Endothelial cell of umbilical vein (primary cell): ENCODE data around the gene CAPN14. TPM values are rescaled to one million over a fixed set of nuclear protein-coding genes. Genes with fewer than 3 reads are reported as not detected.

Experiments
- BruUV-seq: library from RNA; stranded (reverse); fragments of 400-500 nt; replicated peaks from 2 replicates; lab custom pipeline; 2021; lab: Mats Ljungman, UMichigan
- CTCF ChIA-PET: fragments of 300-600, 350-600 bp; sonication (Branson Sonifier 250); formaldehyde crosslinking; loops from one replicate; lab custom pipeline; 2021; ENCODE audit warnings: antibody characterized with exemption, inconsistent platforms; lab: Charles Lee
- POLR2A ChIA-PET: fragments of 300-600, 350-600 bp; sonication (Branson Sonifier 250); formaldehyde crosslinking; loops from one replicate; lab custom pipeline; 2021; ENCODE audit warnings: antibody characterized with exemption, inconsistent platforms; lab: Charles Lee
- DNase-seq: peaks from one replicate; pipeline ENCODE4 v3.0.0-alpha.2; 2011; ENCODE audit warnings: low read depth, low spot score
- FAIRE-seq: peaks from 2 replicates; lab custom pipeline; 2011; peaks lifted over from hg19 to GRCh38; lab: Jason Lieb, UNC
- H2AFZ ChIP-seq: 2 replicates; pipeline ENCODE4 v1.6.0; 2012; ENCODE audit warnings: low read depth, low read length, control low read depth, inconsistent platforms
- H3K27ac ChIP-seq: 2 replicates; pipeline ENCODE4 v1.5.1; 2011; ENCODE audit warnings: low read depth, mild to moderate bottlenecking, control low read depth, low read length, moderate library complexity; ENCODE audit not compliant: insufficient read depth
- H3K27me3 ChIP-seq, 2 experiments: 2 replicates each; pipeline versions ENCODE4 v1.6.0 to v1.6.1; 2011; ENCODE audit warnings: low read length in 2 of 2, mixed read lengths in 1 of 2; ENCODE audit not compliant: control insufficient read depth in 2 of 2, insufficient read depth in 2 of 2
- H3K36me3 ChIP-seq, 2 experiments: 2 replicates in 1 of 2; 3 replicates in 1 of 2; pipeline ENCODE4 v1.5.1; 2011; ENCODE audit warnings: low read length in 2 of 2, mild to moderate bottlenecking in 1 of 2, moderate library complexity in 1 of 2; ENCODE audit not compliant: control insufficient read depth in 2 of 2, insufficient read depth in 2 of 2; ENCODE audit errors: extremely low read depth in 1 of 2
- H3K4me1 ChIP-seq: 3 replicates; pipeline ENCODE4 v1.5.1; 2011; ENCODE audit warnings: mild to moderate bottlenecking, low read length; ENCODE audit not compliant: control insufficient read depth, insufficient read depth; ENCODE audit errors: extremely low read depth
- H3K4me2 ChIP-seq: 2 replicates; pipeline ENCODE4 v1.6.1; 2011; ENCODE audit warnings: low read length, control low read depth, mixed read lengths; ENCODE audit not compliant: insufficient read depth
- H3K4me3 ChIP-seq, 3 experiments: fragments of 200-600 bp in 1 of 3; sonication (generic), shearing (Covaris generic) in 1 of 3; replicated peaks in 1 of 3; 2 replicates each; pipeline ENCODE4 v1.5.1; 2011 to 2016; ENCODE audit warnings: control low read depth in 3 of 3, low read length in 3 of 3, mild to moderate bottlenecking in 2 of 3, inconsistent platforms in 1 of 3, low read depth in 1 of 3, moderate library complexity in 1 of 3; ENCODE audit not compliant: insufficient read depth in 1 of 3
- H3K79me2 ChIP-seq: 2 replicates; pipeline ENCODE4 v1.6.0; 2012; ENCODE audit warnings: low read length, inconsistent platforms; ENCODE audit not compliant: control insufficient read depth, insufficient read depth
- H3K9ac ChIP-seq: replicated peaks from 2 replicates; pipeline ENCODE3; 2011; ENCODE audit warnings: low read length, control low read depth; ENCODE audit not compliant: insufficient read depth; ENCODE audit errors: extremely low read depth
- H3K9me1 ChIP-seq: replicated peaks from 3 replicates; pipeline ENCODE4 v1.6.0; 2011; ENCODE audit warnings: mild to moderate bottlenecking, low read length; ENCODE audit not compliant: control insufficient read depth, insufficient read depth; ENCODE audit errors: extremely low read depth
- H3K9me3 ChIP-seq: replicated peaks from 2 replicates; pipeline ENCODE4 v1.5.1; 2012; ENCODE audit warnings: low read length, inconsistent platforms; ENCODE audit not compliant: control insufficient read depth, insufficient read depth
- H4K20me1 ChIP-seq: replicated peaks from 2 replicates; pipeline ENCODE3; 2011; ENCODE audit warnings: mild to moderate bottlenecking, low read length; ENCODE audit not compliant: control insufficient read depth, insufficient read depth; ENCODE audit errors: extremely low read depth
- EZH2 ChIP-seq: IDR thresholded peaks from 2 replicates; pipeline ENCODE4 v1.6.1; 2012; ENCODE audit warnings: borderline replicate concordance, low read depth, mild to moderate bottlenecking, moderate library complexity, low read length, inconsistent platforms; ENCODE audit not compliant: severe bottlenecking
- FOS ChIP-seq: IDR thresholded peaks from 2 replicates; pipeline ENCODE4 v1.6.1; 2011; ENCODE audit warnings: mild to moderate bottlenecking, low read length, moderate library complexity, borderline replicate concordance; ENCODE audit not compliant: insufficient read depth
- GATA2 ChIP-seq: IDR thresholded peaks from 2 replicates; pipeline ENCODE4 v1.7.0; 2011; ENCODE audit warnings: low read depth, mild to moderate bottlenecking, moderate library complexity, mixed read lengths, low read length; ENCODE audit not compliant: insufficient read length, insufficient read depth
- JUN ChIP-seq: IDR thresholded peaks from 2 replicates; pipeline ENCODE4 v1.6.1; 2011; ENCODE audit warnings: borderline replicate concordance, low read depth; ENCODE audit not compliant: insufficient read length, insufficient read depth
- POLR2A ChIP-seq: IDR thresholded peaks from 2 replicates; pipeline ENCODE4 v1.6.1; 2012; ENCODE audit warnings: low read depth, mild to moderate bottlenecking, control low read depth, low read length
- POLR2AphosphoS5 ChIP-seq: IDR thresholded peaks from 2 replicates; pipeline ENCODE4 v1.6.1; 2012; ENCODE audit warnings: low read depth, mild to moderate bottlenecking, control low read depth, low read length, moderate library complexity; ENCODE audit not compliant: insufficient read depth
- dilution Hi-C: fragments of 300-500 bp; cut with MboI; formaldehyde crosslinking; loops from one replicate; pipeline ENCODE4 v1.15.0; 2019; ENCODE audit warnings: low sequenced_read_pairs; ENCODE audit not compliant: extremely low pct_ligation_motif_present
- intact Hi-C: fragments of 100-400 bp; cut with micrococcal nuclease; formaldehyde crosslinking; loops from one replicate; pipeline ENCODE4 v1.10.0; 2022
- polyA plus RNA-seq, 4 experiments: library from polyadenylated mRNA; depleted of rRNA in 3 of 4; stranded (reverse) in 3 of 4; unstranded in 1 of 4; fragments of >200 nt; gene quantifications; 2 replicates each; pipeline versions ENCODE4 v1.2.1 to v1.2.3, GENCODE V29; 2011 to 2012; ENCODE audit warnings: missing spikeins in 1 of 4
- total RNA-seq: library from RNA; stranded (reverse); gene quantifications from 2 replicates; pipeline ENCODE4 v1.2.3, GENCODE V29; 2021
- TF ChIP-seq, protein P1 (sequence below): IDR thresholded peaks from 2 replicates; pipeline ENCODE4 v1.6.1; 2011; ENCODE audit not compliant: insufficient read depth, insufficient read length
- TF ChIP-seq, protein P2 (sequence below), 2 donors: IDR thresholded peaks; 1 replicate in 1 of 2; 2 replicates in 1 of 2; pipeline ENCODE4 v1.5.1; 2011; ENCODE audit warnings: low read length in 2 of 2, mild to moderate bottlenecking in 2 of 2, moderate library complexity in 2 of 2, control low read depth in 1 of 2, inconsistent platforms in 1 of 2, low read depth in 1 of 2; ENCODE audit not compliant: insufficient read depth in 1 of 2; ENCODE audit errors: extremely low read depth in 1 of 2

Gene CAPN14
- total and polyA plus RNA-seq, 2 donors (not counting 3 experiments of a cell fraction or from before 2014, with no cell fraction given) = 0.01 to 0.15 TPM

DNA sequence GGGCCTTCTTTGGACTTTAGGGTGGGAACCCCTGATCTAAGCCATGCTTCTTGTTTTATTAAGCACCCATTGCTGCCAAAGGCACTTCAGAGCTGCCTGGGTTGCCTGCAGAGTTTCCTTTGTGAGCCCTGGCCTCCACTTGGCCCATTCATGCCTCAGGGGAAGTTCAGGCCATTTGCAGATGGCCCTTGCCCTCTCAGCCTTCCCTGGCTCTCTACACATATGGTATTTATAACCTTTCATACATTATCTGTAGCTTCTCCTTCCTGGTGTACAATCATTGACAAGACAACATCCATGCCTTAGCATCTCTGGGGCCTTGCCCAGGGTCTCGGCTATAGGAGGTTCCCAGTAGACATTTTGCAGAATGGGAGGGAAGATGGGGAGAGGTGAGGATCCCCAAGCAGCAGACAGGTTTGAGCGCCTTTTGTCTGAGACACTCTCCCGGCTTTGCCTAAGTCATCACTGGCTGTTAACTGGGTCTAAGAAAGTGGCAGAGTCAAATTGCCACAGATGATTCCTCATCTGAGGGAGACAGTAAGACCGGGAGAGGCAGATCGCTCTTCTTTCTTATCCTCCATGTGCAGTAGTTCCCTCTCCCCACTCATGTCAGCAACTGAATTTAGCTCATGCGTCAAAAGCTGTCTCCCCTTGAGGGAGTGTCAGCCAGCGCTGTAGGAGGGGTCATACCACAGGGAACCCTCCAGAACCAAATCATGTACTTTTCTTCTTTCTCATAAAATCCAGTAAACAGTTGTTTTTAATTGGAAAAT lies 19.3 kb upstream of the CAPN14 start:
- no peak for DNase-seq
- no peaks in the 10 kb centered on the region for H4K20me1 ChIP-seq
- intact Hi-C loops = no loop called here
- no peaks in the 10 kb centered on the region for H3K9me3 ChIP-seq
- H3K27me3 ChIP-seq = peaks cover 3 to 4% of the 10 kb centered on the region in 2 experiments
- H3K9ac ChIP-seq = no peak overlapping the region
- ChIA-PET CTCF (no interaction called here), POLR2A (no interaction called here)
- no TSS peak for BruUV-seq
- no peaks in the 10 kb centered on the region for H3K79me2 ChIP-seq
- no peak overlapping the region for H3K4me2 ChIP-seq
- no peak overlapping the region for H3K4me3 ChIP-seq
- no peak for TF ChIP-seq POLR2A
- no peak for TF ChIP-seq GATA2
- no peak for TF ChIP-seq EZH2
- TF ChIP-seq, protein P1, sequence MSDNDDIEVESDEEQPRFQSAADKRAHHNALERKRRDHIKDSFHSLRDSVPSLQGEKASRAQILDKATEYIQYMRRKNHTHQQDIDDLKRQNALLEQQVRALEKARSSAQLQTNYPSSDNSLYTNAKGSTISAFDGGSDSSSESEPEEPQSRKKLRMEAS = no peak
- no peak for TF ChIP-seq FOS
- TF ChIP-seq, protein P2, sequence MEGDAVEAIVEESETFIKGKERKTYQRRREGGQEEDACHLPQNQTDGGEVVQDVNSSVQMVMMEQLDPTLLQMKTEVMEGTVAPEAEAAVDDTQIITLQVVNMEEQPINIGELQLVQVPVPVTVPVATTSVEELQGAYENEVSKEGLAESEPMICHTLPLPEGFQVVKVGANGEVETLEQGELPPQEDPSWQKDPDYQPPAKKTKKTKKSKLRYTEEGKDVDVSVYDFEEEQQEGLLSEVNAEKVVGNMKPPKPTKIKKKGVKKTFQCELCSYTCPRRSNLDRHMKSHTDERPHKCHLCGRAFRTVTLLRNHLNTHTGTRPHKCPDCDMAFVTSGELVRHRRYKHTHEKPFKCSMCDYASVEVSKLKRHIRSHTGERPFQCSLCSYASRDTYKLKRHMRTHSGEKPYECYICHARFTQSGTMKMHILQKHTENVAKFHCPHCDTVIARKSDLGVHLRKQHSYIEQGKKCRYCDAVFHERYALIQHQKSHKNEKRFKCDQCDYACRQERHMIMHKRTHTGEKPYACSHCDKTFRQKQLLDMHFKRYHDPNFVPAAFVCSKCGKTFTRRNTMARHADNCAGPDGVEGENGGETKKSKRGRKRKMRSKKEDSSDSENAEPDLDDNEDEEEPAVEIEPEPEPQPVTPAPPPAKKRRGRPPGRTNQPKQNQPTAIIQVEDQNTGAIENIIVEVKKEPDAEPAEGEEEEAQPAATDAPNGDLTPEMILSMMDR (IDR thresholded peaks at IDR 0.05; ENCODE audit: extremely low read depth in 1 of 2, insufficient read depth in 1 of 2, low read depth in 1 of 2, low read length in 2 of 2) = no peak
- no peak for TF ChIP-seq JUN
- TF ChIP-seq POLR2AphosphoS5 = no peak
- peaks cover 4% of the 10 kb centered on the region for H3K4me1 ChIP-seq
- H3K9me1 ChIP-seq = no peaks in the 10 kb centered on the region
- H3K36me3 ChIP-seq = no peaks in the 10 kb centered on the region
- no peak for FAIRE-seq
- dilution Hi-C loops = no loop called here
- H2AFZ ChIP-seq = no peak overlapping the region
- H3K27ac ChIP-seq = no peak overlapping the region
